Endometrial microvascular endothelial cells (primary cell): ENCODE data around the gene NAA10. TPM values are rescaled to one million over a fixed set of nuclear protein-coding genes. Genes with fewer than 3 reads are reported as not detected.
"Not testable (repeated sequence)": the region's sequence is repeated elsewhere in the genome, so short reads cannot be mapped to it uniquely, and the experiment has no call there.

Experiments
- in situ Hi-C: cut with HindIII; loops from 2 replicates; pipeline ENCODE4 v1.10.0; 2017; ENCODE audit warnings: low sequenced_read_pairs, low pct_unique_long_range_greater_than_20kb; ENCODE audit errors: inconsistent ontology term
- total RNA-seq: library from RNA; depleted of rRNA; stranded (reverse); fragments of >200 nt; gene quantifications from one replicate; pipeline ENCODE4 v1.2.3, GENCODE V29; 2015; ENCODE audit errors: inconsistent ontology term

Gene NAA10
- 216 TPM for total RNA-seq

GRCh38 chrX:153934762-153935325 is at the start of gene NAA10:
Gene NAA10, minus strand, starts transcription at chrX:153935037. Its CDS starts 133 bp downstream, at chrX:153934904.
- in situ Hi-C loops, result no loop called here

GRCh38 chrX:153983321-153983801 is 48.5 kb upstream of the NAA10 start:
- in situ Hi-C loops, result no loop called here

- in situ Hi-C loops, result no loop called here
Observed at GRCh38 chrX:153981771-153982533, 47.1 kb upstream of the NAA10 start.

DNA sequence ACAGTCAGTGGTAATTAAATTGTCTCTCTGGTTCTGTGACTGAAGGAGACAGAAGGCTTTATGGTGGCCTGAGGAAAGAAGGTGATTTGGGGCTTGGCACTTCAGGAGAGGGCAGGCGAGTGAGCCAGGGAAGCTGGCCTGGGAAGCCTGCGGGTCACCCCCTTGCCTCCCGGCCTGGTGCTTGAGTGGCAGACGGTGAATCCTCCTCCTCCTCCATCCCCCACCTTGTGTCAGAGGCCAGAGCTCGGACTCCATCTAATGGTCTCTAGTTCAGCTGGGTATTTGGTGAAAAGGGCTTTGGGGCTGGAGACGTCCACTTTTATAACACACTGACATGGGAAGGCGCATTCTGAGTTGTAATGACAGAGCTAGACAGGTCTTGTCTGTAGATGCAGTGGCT is 46.4 kb upstream of the NAA10 start:
- in situ Hi-C loops, result no loop called here

DNA sequence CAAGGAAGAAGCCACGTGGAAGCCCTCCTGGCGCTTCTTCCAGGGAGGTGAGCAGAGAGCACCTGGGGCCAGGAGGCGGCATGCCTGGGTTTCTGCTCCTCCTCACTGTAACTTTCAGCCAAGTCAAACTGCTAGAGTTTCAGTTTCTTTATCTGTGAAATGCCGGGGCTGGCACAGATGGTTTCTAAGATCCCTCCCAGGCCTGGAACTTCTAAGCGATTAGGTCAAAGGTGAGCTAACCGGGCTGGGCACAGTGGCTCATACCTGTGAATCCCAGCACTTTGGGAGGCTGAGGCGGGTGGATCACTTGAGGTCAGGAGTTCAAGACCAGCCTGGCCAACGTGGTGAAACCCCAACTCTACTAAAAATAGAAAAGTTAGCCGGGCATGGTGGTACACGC is 45.6 kb upstream of the NAA10 start:
- in situ Hi-C loops, result not testable (repeated sequence)

DNA sequence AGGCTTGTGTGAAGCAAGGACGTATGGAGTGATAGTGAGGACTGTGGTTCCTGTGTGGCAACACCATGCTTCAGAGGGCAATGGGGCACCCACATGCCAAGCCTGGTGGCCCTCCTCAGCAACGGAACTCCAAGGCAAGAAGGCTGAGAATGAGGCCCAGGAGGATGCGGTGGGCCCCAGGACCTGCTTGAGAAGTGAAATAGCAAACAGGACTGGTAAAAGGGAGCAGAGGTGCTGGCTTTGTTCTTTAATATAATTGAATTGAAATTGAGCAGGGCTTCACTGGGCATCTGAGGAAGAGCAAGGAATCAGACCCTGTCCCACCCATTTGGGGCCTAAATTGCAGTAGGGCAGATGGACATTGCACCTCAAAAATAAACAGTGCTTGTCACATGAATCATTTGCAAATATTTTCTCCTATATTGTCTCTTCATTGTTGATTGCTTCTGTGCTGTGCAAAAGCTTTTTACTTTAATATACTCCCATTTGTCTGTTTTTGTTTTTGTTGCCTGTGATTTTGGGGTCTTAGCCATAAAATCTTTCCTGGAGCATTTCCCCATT is 40.0 kb upstream of the NAA10 start:
- in situ Hi-C loops, result no loop called here

DNA sequence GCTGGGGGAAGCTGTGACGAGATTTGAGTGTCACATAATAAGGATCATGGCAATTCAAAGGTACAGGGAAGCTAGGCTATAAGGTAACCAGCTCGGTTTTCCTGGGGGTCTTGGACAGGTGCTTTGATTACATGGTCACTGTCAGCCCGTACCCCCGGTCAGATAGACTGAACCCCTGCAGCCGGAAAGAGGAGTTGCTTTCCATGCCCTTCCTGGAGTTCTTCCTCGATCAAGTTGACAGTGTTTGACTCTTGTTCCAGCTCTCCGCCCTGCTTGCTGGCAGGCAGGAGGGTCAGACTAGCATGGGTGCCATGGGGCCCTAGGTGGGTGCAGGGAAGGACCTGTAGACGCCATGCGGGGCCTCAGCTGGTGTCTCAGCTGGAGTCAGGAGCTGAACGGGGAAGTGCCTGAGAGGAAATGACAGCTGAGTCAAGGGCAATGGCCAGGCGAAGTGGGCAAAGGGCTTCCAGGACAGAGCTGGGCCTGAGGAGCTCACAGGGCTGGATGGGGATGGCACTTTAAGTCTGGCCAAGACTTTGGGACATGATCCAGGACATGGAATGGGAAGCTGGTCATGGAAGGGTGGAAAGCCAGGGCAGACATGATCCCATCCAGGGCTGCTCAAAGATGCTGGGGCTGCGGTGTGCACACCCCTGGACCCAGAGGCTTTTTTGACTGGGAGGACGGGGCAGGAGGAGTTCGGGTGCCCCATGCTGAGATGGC is 39.3 kb upstream of the NAA10 start:
- in situ Hi-C loops, result no loop called here

GRCh38 chrX:153973127-153974002 is 38.5 kb upstream of the NAA10 start:
- in situ Hi-C loops, result no loop called here

- in situ Hi-C loops, result no loop called here
Observed at GRCh38 chrX:153972368-153973126, 37.7 kb upstream of the NAA10 start, which contains the start of gene TMEM187. Gene TMEM187, plus strand, starts transcription at chrX:153972754. Its CDS starts 9,309 bp downstream, at chrX:153982063.

DNA sequence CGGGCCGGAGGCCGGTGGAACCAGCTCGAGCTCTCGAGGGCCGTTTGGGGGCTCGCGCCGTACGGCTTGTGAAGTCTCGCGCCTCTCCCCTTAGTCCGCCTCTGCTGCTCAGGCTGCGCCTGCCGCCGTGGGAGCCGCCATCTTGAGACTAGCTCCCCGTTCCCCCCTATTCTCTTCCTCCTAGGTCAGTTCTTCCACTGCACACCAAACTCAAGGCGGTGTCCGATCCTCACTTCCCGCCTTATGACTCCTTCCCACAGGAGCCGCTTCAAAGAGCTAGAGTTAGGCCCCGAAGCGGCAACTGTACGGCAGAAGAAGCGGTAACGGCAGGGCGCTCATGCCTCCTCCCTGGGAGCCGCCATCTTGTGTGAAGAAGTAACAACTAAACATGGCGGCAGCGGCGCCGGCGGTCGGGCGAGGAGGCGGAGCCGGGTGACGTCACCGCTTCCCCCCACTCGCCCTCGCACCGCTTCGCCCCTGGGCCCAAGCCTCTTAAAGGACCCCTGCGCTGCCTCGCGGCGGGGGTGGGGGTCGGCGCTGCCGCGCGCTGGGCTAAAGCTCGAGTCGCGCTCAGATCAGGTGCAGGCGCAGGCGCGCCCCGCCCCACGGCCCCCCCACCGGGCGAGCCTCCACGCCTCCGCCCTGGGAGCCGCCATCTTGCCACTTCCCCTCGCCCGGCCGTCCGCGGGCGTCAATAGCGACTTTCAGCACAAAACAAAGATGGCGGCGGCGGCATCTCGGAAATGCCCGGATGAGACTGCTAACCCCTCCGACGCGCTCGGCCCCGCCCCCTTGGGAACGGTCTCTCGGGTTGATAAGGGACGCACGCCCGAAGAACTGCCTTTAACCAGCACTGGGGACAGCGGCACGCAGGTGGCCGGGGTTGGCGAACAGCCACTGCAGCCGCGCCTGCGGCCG is 36.9 kb upstream of the NAA10 start, which contains the start of gene HCFC1:
TSS of gene HCFC1 (minus strand) at position 369 of the 918 bp plus-strand sequence. CDS start 978 bp downstream, outside the sequence.
- in situ Hi-C loops, result no loop called here

GRCh38 chrX:153971124-153971449 is 36.2 kb upstream of the NAA10 start:
- in situ Hi-C loops, result no loop called here

DNA sequence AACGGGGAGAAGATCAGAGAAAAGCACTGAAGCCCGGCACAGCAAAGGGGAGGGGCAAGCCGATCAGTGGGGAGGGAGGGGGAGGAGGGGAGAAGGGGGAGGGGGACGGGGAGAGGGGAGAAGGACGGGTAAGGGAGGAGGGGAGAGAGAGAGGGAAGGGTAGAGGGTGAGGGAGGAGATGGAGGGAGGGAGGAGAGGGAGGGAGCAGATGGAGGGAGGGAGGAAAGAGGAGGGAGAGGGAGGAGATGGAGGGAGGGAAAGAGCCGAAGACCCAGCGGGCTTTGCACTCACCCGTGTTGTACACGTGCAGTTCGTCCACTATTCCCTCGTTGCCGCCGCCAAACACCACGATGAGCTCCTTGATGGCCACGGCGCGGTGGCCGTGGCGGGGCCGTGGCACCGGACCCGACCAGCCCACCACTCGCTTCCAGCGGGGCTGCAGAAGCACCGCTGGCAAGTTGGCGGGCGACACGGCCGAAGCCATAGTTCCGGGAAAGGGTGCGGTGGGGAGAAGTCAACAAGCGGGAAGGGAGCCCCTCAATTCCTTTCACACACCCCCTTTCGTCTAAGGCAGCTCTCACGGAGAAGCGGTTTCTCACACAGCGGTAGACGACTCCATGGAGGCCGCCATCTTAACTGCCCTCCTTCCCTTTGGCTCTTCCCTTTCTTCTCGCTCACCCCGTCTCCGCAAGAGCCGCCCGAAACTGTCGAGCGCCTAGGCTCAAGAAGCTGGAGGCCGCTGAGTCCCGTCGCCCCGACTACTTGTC is 35.7 kb upstream of the NAA10 start:
- in situ Hi-C loops, result no loop called here

DNA sequence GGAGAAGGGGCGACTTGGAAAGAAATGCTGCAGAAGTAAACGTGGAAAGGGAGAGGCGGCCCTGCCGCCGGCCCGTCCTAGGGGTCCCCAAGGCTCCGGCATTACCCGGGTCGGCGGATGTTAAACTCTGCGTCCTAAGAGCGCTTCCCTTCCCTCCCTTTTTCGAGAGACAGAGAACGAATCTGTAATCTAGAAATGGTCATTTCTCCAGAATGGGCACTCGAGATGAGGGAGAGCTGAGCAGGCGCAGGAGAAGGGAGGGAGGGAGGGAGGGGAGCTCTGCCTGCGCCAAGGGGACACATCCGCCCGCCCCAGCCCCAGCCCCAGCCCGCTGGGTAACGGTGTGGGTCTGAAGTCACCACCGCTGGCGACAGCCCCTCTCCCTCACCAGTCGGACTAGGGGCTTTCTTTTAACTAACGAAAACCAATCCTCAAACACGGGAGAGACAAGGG is 35.1 kb upstream of the NAA10 start:
- in situ Hi-C loops, result no loop called here

DNA sequence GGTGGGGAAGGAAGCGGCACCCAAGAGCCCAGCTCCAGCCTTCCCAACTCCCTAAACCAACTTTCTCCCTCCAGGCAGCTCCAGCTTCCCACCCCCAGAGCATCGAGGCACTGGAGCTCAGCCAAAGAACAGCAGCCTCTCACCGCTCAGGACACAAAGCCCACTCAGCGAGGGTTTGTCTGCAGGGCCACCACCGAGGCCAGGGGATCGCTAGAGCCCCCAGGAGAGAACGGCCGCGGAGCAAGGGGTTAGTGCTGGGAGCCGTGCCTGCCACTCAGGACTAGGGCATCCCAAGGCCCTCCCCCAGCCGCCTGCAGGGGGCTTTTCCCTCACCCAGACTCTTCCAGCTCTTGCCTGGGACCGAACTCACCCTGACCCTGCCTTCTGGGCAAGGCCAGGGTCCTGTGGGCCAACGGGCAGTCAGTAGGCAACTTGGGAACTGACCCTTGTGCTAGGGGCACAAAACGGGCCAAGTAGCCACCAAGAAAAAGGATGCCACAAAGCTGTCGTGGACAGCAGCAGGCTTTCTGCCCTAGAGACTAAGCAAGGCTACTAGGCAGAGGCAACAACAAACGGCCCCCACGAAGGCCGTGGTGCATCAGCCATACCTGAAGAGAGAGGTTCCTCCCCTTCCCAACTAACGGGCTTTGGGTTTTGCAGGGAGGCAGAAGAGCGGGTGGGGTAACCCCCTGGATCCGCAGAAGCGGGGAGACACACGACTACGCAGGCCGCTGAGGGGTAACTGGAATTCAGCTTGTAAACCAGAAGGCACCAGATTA is 34.5 kb upstream of the NAA10 start:
- in situ Hi-C loops, result no loop called here

GRCh38 chrX:153968754-153969124 is 33.9 kb upstream of the NAA10 start:
- in situ Hi-C loops, result no loop called here
